ENCODE data around the gene TADA1.

TADA1 gene

DNA sequence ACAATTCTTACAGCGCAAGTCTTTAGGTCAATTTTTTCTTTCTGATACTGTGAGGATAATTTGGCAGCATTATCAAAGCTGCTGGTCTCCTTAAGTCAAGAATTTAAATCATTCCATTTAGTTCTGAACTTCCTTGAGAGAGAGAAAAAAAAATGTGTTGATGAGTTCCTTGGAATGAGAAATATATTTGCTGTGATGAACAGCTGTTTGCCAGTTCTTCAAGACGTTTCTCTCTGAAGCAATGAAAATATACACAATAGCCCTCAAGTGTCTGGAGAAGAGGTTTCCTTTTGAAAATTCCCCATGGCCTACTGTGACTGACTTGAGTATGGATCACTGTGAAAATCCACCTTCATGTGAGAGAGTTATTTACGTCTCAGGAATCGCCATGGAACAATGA lies 31.0 kb upstream of the TADA1 start:
- TF ChIP-seq GATA3 (IDR thresholded peaks at IDR 0.05; ENCODE audit: low read depth, low read length), result no peak
- TF ChIP-seq GATA2 (IDR thresholded peaks at IDR 0.05; ENCODE audit: low read depth, low read length), result no peak

DNA sequence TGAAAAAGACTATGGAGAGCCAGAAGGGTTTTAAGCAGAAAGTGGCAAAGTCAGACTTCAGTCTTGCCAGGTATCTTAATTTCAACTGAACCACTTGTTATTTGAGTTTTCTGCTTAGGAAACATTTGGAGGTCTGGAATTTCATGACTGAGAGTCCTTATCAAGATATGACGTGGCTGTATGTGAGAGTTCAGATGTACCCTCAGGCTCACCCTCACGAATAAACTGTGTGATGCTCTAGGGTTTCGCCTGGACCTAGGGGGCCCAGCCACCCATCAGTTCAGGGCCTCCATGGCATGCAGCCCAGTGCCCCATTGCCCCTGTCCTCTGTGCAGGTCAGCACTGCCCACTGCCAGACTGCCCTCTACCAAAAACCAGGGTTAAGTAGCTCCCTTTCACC lies 30.6 kb upstream of the TADA1 start:
- no peak for TF ChIP-seq GATA2 (IDR thresholded peaks at IDR 0.05; ENCODE audit: low read depth, low read length)
- TF ChIP-seq GATA3 (IDR thresholded peaks at IDR 0.05; ENCODE audit: low read depth, low read length), result no peak

DNA sequence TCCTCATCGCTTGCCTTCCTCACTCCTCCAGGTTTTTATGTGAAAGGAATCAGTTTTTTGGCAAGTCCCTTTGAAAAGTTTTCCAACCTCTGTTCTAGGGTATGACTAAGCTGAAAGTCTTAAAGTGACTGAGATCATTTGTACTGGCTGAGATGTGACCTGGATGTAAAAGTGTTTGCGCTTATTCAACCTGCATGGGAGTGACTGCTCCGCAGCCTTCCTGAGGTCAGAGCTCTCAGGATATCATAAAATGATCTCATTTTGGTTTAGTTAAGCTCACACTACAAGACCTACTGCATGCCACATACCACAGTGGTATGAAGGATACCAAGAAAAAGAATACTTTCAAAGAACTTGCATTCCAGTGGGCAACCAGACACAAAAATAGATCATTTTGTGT lies 29.8 kb upstream of the TADA1 start:
- no peak for TF ChIP-seq GATA3 (IDR thresholded peaks at IDR 0.05; ENCODE audit: low read depth, low read length)
- no peak for TF ChIP-seq GATA2 (IDR thresholded peaks at IDR 0.05; ENCODE audit: low read depth, low read length)

DNA sequence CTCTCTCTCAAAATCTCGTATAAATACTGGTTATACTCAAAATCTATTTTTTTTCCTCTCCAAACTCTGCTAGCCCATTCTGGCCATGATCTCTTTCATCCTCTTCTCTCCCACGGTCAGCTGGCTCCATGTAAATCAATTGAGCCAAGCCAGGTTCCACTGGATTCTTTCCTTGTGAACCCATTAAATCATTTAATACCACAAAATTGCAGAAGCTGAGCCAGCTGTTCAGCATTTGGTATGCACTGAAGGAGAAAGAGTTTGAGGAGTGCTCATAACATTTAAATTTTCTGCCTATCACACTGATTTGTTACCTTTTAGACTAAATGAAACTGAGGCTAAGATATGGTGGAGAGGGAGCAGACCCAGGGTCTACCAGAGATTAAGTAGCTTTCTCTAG lies 29.1 kb upstream of the TADA1 start:
- TF ChIP-seq GATA3 (IDR thresholded peaks at IDR 0.05; ENCODE audit: low read depth, low read length) (no peak), GATA2 (IDR thresholded peaks at IDR 0.05; ENCODE audit: low read depth, low read length) (no peak)

DNA sequence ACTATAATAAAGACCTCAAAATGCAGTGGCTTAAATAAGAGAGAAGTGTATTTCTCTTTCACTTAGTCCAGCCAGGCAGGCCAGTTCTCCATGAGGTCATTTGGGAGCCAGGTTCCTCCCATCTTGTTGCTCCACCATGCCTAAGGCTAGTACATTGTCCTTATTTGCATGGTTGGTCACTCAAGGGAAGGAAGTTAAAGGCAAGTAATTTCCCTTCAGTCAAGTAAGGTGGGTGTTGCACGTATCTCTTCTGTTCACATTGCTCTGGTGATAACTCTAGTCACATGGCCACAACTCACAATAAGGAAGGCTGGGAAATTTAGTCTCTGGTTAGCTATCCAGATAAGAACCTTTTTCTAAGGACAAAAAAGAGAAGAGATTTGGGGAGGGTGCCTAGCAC lies 27.2 kb upstream of the TADA1 start:
- TF ChIP-seq GATA2 (IDR thresholded peaks at IDR 0.05; ENCODE audit: low read depth, low read length) (no peak), GATA3 (IDR thresholded peaks at IDR 0.05; ENCODE audit: low read depth, low read length) (no peak)

DNA sequence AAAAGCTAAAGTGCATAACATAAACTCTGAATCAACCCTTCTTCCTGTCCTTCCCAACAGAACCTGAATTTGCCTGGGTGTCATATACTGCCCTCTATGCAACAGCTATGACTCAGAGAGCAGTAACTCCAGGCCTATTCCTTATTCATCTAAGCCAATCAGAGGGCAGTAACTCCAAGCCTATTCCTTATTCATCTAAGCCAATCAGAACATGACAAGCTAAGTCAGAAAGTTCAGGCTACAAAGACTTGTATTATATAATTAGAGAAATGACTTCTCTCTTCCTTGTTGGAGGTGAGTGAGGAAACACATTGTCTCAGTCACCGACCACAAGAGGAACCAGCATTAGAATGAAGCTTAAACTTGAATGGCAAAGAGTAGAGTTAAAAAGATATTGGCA lies 26.2 kb upstream of the TADA1 start:
- TF ChIP-seq GATA2 (IDR thresholded peaks at IDR 0.05; ENCODE audit: low read depth, low read length) (no peak), GATA3 (IDR thresholded peaks at IDR 0.05; ENCODE audit: low read depth, low read length) (no peak)

DNA sequence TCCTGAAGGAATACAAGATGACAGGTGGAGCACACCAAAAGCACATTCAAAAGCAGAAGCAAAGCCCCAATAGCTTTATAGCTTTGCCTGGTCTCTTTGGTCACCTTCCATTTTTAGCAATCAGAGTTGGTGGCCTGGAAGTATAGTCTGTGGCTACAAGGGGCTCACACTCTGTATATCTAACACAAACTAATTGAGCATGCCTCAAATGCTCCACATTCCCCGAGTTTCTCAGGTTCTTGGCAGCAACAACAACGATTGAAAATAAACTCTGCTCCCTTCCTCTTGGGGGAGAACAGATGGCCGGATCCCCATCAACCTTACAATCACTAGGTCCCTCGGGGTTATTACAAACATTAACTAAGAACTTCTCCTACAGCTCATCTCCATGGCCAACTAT lies 24.9 kb upstream of the TADA1 start:
- TF ChIP-seq GATA2 (IDR thresholded peaks at IDR 0.05; ENCODE audit: low read depth, low read length) (no peak), GATA3 (IDR thresholded peaks at IDR 0.05; ENCODE audit: low read depth, low read length) (no peak)

DNA sequence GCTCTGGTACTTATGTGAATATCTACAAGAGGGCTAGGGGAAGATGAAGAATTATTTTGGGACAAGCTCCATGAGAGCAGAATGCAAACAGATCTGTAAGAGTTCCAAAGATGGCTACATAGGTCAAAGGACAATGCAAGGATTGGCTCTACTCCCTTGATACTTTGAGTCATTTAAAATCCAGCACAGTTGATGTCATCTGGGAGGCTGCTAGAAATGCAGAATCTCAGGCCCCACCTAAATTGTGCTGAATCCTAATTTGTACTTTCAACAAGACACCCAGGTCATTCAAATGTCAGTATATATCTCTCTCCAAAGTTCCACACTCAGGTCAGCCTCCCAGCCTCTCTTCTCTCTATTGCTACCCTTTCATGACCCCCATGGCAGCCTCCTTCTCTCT lies 23.7 kb upstream of the TADA1 start:
- no peak for TF ChIP-seq GATA2 (IDR thresholded peaks at IDR 0.05; ENCODE audit: low read depth, low read length)

DNA sequence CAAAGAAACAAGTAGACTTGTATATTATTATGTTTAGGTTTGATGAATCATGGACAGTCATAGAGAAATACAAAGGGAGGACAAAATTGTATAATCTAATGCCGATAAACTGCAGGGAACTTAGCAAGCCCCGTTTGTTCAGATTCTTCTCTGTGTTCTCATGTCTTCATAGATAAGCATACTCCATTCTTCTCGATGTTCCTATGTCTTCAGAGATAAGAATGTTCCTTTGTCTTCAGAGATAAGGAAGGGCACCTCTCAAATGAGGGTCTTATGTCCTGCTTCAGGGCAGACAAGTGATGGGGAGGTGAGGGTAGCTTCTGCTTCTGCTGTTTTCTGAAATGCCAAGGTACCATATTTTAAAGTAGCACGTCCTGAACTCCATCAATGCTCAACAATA lies 19.7 kb upstream of the TADA1 start:
- TF ChIP-seq GATA2 (IDR thresholded peaks at IDR 0.05; ENCODE audit: low read depth, low read length) (no peak), GATA3 (IDR thresholded peaks at IDR 0.05; ENCODE audit: low read depth, low read length) (no peak)

DNA sequence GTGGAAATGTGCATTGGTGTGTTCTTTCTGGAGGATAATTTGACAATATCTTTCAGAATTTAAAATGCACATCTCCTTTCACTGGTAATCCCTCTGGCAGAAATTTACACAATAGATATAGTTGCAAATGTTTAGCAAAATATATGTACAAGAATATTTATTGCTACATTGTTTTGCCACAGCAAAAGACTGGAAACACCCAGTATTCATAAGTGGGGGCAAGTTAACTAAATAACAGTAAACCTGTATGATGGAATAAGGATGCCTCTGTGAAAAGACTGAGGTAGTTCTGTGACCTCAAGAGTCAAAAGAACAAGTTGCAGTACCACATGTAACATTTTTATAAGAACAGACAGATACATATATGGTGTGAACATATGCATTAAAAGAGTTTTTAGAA lies 13.7 kb upstream of the TADA1 start:
- TF ChIP-seq GATA3 (IDR thresholded peaks at IDR 0.05; ENCODE audit: low read depth, low read length), result no peak

DNA sequence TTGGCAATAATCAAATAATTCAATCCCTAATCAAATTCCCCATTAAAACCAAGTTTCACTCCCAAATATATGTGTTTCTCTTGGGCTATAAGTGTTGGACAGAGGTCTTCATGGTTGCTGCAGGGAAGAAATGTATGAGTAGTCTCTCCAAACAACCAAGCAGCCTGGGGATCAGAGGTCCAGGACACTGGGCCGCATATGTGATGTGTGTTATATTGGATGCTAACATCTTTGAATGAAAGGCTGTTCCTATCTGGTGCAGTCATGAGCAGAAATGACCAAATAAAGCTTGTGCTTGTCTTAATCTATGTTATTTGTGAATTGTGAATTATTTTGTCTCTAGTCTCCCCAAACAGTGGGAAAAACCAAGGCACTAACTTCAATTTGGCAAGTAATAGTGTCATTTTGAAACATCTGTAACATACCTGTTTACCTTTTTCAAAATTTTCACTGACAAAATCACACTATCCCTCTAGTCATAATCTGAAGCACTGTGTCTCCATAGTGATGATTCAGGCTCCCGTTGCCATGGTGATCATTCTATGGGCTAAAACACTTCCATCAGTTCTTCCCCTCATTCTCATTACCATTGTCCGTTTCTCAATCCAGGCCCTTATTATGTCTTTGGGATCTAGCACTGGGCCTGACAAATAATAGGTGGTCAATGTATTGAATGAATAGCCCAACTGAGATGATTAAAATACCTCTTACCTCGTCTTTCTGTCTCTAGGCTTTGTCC lies 12.5 kb upstream of the TADA1 start:
- no peak for TF ChIP-seq GATA2 (IDR thresholded peaks at IDR 0.05; ENCODE audit: low read depth, low read length)
- TF ChIP-seq GATA3 (IDR thresholded peaks at IDR 0.05; ENCODE audit: low read depth, low read length), result no peak

DNA sequence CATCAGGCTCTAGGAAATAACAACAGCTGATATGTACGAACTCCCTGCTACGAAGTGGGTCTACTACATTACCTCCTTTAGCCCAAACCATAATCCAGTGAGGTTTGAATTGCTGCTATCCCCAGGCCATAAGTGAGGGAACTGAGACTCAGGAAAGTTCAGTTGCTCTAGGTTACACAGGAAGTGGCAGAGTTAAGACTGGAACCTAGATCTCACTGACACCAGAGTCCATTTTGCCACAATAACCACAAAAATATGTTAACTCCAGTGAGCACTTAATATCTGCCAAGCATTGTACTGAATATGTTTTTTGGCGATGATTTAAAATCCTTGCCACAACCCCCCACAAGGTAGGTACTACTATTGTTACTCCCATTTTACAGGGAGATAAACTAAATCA lies 8.9 kb upstream of the TADA1 start:
- no peak for TF ChIP-seq GATA3 (IDR thresholded peaks at IDR 0.05; ENCODE audit: low read depth, low read length)
- no peak for TF ChIP-seq GATA2 (IDR thresholded peaks at IDR 0.05; ENCODE audit: low read depth, low read length)

DNA sequence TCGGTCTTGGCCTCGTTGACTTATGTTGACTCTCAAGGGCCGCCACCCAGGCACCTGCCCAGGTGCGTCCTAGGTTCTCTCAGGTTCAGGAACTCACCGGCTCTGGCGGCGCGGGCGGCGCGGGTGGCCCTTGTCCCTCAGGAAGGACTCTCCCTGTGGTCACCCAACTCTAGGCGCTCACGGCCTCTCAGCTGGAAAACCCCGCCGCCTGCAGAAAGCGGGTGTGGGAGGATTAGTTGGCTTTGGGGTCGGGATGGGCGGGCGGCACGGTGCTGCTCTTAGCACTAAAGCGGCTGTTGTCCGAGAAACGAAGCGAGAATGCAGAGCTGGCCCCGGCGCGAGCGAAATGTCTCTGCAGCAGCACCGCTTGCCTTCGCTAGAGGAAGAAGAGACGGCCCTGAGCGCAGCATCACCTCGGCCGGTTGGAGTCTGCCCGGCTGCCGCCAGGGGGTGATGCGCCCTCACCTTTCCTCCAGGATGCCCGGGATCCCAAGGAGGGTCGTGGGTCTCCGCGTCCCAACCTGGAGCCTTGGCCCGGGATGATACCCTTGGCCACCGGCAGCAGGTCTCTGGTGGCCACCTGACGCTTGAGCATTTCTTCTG lies 8.1 kb upstream of the TADA1 start:
- TF ChIP-seq GATA3 (IDR thresholded peaks at IDR 0.05; ENCODE audit: low read depth, low read length), result no peak
- TF ChIP-seq GATA2 (IDR thresholded peaks at IDR 0.05; ENCODE audit: low read depth, low read length), result no peak

DNA sequence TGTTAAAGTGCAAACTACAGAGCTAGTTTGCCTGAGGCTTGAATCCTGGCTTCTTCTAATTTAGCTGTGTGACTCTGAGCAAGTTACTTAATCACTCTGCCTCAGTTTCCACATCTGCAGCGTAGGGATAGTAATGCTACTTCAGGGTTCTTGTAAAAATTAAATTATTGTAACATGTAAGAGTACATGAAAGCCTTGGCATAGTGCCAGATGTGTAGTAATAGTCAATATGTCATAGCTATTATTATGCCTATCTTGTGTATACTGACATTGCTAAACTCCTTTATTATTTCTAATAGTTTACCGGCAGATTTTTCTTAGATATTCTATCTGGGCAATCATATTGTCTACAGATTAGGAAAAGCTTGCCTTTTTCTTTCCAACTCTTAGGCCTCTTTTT lies 6.8 kb upstream of the TADA1 start:
- no peak for TF ChIP-seq GATA2 (IDR thresholded peaks at IDR 0.05; ENCODE audit: low read depth, low read length)
- no peak for TF ChIP-seq GATA3 (IDR thresholded peaks at IDR 0.05; ENCODE audit: low read depth, low read length)

DNA sequence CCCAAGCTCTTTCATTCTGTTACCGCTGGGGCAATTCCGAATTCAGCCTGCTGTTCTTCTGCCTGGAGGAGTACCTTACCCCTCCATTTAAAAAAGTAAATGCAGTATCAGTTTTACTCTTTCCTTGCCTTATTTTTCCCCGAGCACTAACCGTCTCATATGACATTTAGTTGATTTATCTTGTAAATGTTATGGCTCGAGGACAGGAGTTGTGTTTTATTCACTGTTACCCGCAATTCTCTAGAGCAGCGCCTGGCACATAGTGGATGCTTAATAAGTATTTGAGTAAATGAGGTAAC lies 425 bp upstream of the TADA1 start:
- no peak for TF ChIP-seq GATA2 (IDR thresholded peaks at IDR 0.05; ENCODE audit: low read depth, low read length)
- TF ChIP-seq GATA3 (IDR thresholded peaks at IDR 0.05; ENCODE audit: low read depth, low read length), result no peak

DNA sequence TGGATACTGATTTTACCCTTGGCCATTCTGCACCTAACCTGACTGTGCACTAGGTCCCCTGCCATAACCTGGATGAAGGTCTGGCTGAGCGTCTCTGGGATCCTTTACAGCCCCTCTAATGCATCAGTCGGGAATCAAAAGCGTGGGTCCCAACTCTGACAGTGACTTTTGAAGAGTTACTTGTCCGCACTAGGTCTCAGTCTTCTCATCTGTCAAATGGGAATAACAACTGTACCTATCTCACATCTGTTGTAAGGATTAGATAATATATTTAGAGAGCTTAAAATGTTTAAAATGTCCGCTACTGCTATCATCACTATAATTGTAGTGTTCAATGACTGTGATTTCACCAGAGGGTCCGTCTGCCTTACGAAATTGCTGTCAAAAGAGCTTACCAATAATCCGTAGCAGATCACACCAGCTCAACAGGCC lies 746 bp downstream of the TADA1 start:
- TF ChIP-seq GATA3 (IDR thresholded peaks at IDR 0.05; ENCODE audit: low read depth, low read length), result no peak
- TF ChIP-seq GATA2 (IDR thresholded peaks at IDR 0.05; ENCODE audit: low read depth, low read length), result no peak
